ENCODE results near the gene ARFGEF2.
"Not testable (repeated sequence)": the region's sequence is repeated elsewhere in the genome, so short reads cannot be mapped to it uniquely, and the experiment has no call there.

ARFGEF2 gene

DNA sequence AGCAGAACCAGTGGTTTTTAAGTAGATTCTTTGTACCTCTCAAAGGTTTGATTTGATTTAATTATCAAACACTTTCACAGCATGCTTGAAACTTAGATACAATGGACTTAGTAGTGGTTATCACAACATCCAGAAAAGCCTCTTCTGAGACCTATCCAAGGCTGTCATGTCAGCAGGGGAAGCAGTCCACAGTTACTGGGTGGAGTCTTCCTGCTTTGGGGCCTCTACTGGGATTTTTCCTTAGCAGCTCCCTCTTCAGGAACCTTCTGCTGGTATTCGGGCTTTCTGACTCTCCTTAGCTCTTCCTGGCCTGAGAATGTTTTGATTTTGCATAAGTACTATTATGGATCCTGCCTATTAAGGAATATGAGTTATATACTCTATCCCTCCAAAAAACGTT lies 36.0 kb downstream of the ARFGEF2 start:
- DNase-seq, result no peak

DNA sequence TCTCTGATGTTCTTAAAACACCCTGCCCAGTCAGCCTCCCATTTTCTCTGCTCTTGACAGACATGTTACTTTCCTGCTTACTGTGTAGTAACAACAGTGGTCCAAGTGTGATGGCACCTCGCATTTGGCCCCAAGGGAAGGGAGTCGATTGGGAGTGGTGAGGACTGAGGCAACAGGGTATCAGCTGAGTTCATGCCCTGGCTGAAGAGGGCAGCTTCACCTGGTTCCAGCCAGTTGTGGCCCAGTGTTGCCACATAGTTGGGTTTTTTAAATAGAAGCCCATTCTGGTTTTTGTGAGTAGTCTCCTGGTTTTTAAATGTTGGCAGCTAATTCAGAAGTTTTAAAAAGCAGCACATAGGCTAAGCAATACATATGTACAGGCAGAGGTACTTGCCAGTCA lies 37.2 kb downstream of the ARFGEF2 start:
- DNase-seq, result no peak

DNA sequence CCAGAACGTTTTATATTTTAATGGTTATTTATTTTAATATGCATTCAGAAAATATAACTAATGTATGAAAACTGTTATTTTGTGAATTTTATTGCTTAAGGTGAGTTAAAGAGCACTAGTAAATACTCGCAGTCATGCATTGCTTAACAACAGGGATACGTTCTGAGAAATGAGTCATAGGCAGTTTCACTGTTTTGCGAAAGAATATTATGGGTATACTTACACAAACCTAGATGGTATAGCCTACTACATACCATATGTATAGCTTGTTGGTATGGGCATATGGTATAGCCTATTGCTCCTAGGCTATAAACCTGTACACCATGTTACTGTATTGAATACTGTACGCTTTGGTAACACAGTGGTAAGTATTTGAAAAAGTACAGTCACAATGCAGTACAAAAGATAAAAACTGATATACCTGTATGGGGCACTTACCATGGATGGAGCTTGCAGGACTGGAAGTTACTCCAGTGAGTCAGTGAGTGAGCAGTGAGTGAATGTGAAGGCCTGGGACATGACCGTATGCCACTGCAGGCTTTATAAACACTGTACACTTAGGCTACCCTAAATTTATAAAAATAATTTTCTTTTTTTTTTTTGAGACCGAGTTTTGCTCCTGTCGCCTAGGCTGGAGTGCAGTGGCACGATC lies 38.5 kb downstream of the ARFGEF2 start:
- DNase-seq, result no peak

DNA sequence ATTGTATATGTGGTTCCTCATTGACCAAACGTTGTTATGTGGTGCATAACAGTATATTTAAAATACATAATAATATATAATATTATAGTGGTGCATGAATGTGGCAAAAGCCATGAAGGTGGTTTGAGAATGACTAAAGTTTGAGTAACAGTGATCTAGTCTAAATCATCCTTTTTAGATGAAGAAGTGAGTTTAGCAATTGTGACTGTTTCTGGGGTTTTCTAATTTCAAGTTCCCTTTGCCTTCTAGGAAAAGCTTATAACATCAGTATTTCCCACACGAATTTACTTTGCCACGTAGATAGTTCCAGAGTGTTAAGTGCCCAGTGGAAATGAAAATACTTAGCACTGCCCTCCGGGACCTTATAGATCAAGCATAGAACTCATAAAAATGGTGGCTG lies 40.9 kb downstream of the ARFGEF2 start:
- DNase-seq, result no peak

DNA sequence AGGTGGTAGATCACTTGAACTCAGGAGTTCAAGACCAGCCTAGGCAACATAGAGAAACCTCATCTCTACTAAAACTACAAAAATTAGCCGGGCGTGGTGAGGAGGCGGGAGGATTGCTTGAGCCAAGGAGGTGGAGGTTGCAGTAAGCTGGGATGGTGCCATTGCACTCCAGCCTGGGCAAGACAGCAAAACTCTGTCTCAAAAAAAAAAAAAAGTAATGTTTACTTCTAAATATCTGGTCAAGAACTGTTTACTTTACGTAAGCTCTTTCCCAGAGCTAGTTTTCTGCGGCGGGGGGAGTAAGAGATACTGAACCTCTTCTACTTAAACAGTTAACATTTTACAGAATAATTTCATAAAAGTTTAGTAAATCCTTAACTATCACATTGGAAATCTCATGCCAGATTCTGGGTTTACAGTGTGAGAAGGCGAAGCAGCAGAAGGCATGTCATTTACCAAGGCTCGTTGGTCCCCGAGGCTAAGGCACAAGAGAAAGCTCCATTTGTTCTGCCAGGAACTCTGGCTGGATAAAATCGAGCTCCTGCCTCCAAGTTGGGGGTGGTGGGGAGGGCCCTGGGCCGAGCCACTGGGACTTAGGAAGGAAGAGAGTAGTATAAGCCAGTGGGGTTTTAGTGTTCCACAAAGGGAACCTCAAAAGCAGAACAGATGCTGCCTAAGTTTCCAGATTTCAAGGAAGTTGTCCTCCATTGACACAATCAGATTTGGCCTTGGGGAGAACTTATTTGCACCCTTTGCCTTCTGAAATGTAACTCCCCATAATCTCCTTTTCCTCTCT lies 41.7 kb downstream of the ARFGEF2 start:
- DNase-seq, result no peak

DNA sequence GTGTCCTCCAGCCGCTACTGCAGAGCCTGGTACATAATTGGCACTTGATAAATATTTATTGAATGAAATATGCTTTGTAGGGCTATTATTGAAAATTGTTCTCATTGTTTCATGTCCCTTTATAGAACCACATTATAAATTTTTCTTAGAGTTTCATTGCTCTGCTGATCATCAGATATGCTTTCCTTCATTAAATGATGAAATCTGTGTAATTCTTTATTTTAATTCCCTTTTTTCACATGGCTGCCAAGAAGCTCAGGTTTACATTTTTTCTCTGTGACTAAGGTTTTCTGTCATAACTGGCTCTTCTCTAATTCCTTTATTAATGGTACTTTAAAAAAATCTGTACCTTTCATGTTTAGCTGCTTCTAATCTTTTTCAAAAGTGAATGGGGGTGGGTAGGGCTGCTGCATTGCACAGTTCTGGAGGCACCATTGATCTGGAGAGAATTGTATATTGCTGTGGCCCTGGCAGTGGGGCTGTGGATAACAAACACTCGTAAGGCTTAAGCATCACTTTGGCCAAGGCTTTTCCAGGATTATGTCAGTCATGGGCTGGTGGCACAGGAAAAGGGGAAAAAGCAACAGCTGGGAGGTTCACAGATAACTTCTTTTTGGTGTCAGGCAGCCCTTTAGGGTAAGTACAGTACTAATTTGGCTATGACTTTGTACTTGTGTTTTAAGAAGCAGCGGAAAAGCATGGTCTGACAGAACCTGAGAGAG lies 43.8 kb downstream of the ARFGEF2 start:
- DNase-seq, result no peak

DNA sequence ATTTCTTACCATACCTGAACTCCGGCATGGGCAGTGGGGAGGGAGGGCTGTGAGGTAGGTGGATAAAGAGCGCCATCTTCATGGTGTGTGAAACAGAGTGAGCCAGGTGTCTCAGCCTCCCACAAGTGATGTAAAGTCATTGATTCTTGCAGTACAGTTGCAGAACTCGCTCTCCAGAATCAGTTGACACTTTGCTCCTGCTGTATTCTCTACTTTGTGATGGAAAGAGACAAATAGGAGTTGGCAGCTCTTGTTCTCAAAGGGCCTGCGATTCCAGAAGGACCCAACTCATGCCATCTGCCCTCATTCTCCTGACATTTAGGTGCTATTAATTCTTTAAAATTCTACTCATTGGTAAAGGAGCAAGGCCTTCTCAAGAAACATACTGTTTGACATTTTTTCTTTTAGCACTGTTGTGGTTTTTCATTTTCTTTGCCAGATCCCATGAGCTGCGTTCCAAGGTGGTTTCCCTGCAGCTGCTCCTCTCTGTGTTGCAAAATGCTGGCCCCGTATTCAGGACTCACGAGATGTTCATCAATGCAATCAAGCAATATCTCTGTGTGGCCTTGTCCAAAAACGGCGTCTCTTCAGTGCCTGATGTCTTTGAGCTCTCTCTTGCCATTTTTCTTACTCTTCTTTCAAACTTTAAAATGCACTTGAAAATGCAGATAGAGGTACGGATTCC lies 49.3 kb downstream of the ARFGEF2 start:
- no peak for DNase-seq

DNA sequence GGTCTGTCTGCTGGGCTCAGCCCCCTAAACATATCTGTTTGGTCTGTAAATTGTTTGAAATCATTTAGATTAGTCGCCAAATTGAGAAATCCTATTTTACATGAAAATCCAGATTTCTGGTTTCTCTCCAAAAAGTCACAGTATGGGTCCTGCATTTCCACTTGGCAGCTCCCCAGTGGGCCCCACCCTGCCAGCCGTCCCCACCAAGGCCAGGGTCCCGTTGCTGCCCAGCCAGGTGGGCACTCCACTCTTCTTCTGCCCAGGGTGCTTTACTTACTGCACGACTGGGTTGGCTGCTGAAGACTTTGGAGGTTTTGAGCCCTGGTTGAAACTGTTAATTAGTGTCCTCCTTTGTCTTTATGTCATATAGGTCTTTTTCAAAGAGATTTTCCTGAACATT lies 50.4 kb downstream of the ARFGEF2 start:
- no peak for DNase-seq

DNA sequence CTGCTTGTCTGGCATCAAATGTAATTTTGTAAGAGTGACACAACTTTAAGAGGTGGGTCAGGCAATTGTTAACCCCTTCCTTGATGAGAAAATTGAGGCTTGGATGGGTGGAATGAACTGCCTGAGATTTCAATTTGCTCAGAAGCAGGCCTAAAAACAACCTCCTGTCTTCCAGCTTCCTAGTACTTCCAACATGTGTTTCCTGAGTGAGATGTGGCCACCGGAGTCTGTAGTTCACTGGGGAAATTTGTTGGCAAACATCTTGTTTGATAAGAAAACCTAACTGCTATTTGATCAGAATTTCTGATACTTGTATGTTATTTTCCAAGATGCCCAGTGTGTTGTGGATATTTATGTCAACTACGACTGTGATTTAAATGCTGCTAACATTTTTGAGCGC lies 51.3 kb downstream of the ARFGEF2 start:
- no peak for DNase-seq

DNA sequence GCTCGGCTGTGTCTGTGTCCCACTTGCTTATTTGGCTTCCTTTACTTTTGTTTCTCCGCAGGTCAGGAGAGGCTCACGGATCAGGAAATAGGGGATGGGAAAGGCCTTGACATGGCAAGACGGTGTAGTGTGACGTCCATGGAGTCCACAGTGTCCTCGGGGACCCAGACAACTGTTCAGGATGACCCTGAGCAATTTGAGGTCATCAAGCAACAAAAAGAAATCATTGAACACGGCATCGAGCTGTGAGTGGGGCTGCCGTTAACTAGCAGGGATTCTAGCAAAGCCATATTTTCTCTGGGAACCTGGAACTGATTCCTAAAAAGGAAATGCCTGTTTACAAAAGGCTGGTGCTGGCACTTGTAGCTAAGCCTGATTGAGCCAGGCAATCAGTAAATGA lies 54.4 kb downstream of the ARFGEF2 start:
- DNase-seq, result no peak

DNA sequence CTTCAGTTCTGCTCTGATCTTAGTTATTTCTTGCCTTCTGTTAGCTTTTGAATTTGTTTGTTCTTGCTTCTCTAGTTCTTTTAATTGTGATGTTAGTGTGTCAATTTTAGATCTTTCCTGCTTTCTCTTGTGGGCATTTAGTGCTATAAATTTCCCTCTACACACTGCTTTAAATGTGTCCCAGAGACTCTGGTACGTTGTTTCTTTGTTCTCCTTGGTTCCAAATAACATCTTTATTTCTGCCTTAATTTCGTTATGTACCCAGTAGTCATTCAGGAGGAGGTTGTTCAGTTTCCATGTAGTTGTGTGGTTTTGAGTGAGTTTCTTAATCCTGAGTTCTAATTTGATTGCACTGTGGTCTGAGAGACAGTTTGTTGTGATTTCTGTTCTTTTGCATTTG lies 58.5 kb downstream of the ARFGEF2 start:
- DNase-seq, result not testable (repeated sequence)

DNA sequence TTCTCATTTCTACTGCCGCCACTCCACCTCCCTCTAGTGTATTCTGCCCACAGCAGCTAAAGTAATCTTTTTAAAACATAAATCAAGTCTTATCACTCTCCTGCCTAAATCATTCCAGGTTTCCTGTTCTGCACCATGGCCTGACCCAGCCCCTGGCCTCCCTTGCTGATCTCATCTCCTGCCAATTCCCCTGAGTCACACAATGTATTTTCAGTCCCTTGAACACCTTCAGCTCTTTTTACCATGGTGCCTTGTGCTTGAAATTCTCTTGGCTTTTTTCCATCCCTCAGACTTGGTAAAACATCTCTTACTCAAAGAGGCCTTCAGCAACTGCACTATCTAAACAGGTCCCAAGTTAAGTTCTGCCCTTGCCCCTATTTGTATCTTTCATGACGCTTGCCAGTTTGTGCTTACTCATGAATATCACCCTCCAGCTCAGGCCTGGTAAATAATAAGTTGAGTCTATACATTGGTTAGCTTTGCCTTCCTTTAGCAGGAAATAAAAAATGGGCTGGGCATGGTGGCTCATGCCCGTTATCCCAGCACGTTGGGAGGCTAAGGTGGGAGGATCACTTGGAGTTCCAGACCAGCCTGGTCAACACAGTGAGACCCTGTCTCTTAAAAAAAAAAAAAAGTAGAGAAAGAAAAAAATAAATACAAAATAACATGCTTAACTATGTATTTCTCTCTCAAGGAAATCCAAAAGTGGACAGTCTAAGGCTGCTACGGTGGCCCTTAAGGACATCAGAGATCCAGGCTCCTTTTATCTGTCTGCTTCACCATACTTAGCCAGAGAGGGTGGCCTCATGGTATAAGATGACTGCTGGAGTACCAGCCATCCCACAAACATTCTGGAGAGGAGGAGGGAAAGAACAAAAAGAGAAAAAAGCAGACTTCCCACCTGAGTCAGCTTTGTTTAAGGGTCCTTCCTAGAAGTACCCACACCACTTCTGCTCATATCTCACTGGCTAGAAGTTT lies 62.2 kb downstream of the ARFGEF2 start:
- DNase-seq, result no peak

DNA sequence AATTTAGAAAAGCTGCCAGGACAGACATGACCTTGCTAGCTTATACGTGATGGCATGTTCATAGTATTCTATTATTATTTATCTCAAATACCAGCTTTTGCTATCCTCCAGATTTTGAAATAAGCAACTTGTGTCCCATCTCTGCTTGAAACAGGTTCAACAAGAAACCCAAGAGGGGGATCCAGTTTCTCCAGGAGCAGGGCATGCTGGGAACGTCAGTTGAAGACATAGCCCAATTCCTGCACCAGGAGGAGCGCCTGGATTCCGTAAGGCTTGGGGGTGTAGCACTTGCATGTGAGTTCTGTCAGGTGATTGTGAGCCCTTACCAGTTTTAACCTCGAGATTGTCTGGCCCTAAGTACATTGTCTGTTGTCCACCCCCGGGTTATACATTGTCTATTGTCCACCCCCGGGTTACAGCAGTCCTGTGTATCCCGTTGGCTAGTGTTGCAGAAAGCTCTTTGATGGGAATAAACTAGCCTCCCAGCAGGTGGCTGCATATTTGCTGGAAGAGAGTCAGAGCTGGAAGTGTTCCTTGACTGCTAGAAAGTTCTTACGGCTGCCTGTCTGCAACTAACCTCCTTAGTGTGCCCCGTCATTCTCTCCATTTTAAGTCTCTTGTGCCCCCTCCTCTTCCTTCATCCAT lies 63.2 kb downstream of the ARFGEF2 start:
- DNase-seq, result no peak

DNA sequence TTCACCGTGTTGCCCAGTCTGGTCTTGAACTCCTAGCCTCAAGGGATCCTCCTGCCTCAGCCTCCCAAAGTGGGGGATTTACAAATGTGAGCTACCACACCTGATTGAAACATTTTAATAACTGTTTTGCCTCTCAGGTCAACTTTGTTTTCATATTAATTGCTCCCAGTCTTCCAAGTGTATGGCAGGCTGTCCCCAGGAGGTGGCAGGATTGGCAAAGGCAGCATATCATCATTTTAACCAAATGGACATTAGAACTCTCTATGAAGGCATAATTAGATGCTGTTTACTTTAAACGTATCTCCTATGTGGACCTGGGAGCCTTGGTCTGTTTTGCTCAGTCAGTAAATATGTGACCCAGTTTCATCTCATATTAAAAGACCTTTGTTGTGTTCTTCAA lies 65.4 kb downstream of the ARFGEF2 start:
- DNase-seq, result no peak

DNA sequence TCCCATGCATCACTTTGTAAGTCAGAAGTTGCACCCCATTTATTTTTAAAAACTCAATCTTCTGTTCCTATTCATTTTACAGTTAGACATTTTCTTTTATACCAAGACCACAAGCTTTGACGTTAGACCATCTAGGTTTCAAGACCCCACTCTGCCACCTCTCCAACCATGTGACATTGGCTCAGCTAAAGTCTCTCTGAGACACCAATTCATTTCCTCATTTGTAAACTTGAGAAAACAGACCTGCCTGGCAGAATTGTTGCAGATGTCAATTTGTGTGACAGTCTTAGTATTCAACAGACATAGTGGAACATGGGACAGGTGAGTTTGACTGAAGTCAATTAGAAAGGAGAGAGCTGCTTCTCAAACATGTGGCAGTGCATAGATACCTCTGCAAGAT lies 69.0 kb downstream of the ARFGEF2 start:
- DNase-seq, result no peak

DNA sequence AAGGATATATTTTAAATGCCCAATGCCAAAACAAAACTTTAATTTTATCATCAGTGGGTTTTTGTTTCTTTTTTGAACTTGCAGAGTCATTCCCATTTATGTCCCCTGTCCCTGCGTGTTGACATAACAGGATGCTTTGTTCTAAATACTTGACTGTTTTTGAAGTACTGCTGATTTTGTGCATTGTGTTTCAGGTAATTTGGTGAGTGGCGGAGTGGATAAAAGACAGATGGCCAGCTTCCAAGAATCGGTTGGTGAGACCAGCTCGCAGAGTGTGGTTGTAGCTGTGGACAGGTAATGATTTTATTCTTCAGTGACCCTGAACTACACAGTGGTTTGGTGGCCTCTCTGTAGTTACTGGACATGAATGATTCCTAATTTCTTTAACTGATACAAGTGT lies 74.1 kb downstream of the ARFGEF2 start:
- no peak for DNase-seq

DNA sequence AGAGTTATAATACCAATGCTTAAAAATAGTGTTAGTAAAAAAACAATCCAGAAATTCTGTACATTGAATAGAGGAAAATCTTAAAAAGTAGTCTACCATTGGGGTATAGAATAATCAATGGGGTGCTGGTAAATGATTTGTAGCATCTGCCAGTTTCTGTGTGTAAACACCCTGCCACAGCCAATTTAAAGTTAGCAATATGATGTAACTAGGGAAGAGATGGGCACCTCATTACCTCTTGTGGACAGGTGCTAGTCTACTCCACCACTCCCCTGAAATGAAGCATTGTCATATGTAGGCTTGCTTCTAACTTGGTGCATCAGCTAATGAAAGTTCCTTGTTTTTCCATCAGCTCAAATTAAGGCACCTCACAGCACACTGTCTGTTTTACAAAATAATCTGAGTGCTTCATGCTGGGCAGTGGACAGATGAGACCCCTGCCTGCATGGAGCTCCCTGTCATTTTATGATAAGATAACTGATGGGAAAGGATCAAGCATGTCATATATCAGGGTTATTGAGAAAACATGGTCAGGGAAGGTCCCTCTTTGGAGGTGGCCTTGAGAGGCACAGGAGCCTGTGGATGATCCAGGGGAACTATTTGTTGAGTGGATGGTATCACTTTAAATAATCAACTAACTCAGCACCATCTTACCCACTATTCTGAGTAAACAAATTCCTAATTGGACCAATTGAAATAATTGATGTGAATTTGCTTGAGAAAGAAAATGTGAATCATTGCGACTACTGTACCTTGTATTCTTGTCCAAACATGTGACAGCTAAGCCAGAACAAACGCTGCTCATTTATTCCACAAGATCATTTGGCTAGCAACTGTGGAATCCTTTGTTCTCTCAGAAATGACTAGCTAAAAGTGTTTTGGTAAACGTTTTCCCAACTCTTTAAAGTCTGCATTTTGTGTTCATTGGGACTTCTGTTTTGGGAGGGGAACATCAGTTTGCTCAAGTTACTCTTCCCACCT lies 78.7 kb downstream of the ARFGEF2 start:
- DNase-seq, result no peak

DNA sequence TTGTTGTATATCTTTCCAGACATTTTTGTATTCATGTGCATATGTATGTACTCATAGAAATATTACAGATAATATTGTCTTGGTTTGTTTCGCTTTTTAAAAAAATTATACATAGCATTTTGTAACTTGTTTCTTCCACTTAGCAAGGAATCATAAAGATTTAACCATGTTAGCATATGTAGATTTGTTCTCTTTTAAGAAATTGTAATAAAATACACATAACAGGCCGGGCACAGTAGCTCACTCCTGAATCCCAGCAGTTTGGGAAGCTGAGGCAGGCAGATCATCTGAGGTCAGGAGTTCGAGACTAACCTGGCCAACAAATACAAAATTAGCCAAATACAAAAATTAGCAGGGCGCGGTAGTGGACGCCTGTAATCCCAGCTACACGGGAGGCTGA lies 80.2 kb downstream of the ARFGEF2 start:
- DNase-seq, result no peak

DNA sequence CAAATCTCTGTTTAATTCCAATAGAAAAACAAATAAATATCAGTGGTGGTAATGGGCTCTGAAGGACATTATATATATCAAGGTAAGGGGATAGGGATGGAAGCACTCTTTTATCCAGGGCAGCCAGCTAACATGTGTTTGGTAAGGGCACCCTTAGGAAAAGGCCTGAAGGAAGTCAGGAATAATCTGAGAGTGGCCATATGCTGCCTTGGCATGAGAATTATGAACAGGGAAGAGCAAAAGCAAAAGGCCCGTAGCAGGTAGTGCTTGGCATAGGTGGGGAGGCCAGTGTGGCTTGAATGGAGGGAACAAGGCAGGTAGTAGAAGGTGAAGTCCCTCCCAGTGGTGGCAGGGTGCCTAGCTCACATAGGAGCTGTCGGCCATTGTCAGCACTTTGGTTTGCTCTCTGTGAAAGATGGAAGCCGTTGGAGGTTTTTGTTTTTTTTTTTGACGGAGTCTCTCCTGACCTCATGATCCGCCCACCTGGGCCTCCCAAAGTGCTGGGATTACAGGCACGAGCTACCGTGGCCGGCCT lies 85.0 kb downstream of the ARFGEF2 start:
- no peak for DNase-seq
